ENCODE results near the gene NTNG1.

DNA sequence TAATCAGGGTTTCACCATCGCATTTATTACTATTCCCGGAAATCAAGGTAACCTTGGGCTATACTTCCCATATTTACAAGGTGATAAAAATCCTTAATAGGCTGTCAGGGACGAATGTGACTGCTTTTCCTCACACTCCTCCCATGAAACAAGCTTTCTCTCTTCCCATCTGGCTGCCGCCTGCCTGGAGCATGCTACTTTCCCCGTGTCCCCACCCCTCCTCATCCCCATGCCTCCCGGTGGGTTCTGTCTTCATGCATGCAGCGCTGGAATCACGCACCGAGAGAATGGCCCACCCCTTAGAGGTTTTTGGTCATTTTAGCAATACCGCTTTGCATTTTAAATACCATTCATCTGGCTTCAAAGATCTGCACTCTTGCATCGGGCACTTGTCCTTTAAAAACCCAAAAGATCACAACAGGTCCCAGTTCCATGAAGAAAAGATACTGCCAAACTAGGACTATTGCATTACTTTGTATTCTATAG lies 339.1 kb downstream of the NTNG1 start:
- TF ChIP-seq SUZ12 (IDR thresholded peaks at IDR 0.05; ENCODE audit: low read length) (no peak), SP1 (IDR thresholded peaks at IDR 0.05; ENCODE audit: low read depth, low read length) (no peak), CTCF (IDR thresholded peaks at IDR 0.05; ENCODE audit: control extremely low read depth in 1 of 3, insufficient read depth in 1 of 3, low read depth in 1 of 3, low read length in 3 of 3) (no peak), BACH1 (IDR thresholded peaks at IDR 0.05; ENCODE audit: low read length) (no peak), POLR2AphosphoS5 (IDR thresholded peaks at IDR 0.05; ENCODE audit: low read depth, low read length) (no peak), EP300 (IDR thresholded peaks at IDR 0.05; ENCODE audit: borderline replicate concordance in 1 of 2, low read depth in 2 of 2, low read length in 2 of 2) (no peak), POLR2A (IDR thresholded peaks at IDR 0.05; ENCODE audit: control extremely low read depth in 1 of 2, low read depth in 2 of 2, low read length in 2 of 2) (no peak), EGR1 (IDR thresholded peaks at IDR 0.05; ENCODE audit: borderline replicate concordance, low read depth, low read length) (no peak), JUND (IDR thresholded peaks at IDR 0.05; ENCODE audit: low read length) (no peak)
